Adipocyte (in vitro differentiated cells): ENCODE results near the gene WIPF3.

Experiments used
- DNase-seq: peaks from one replicate; pipeline ENCODE4 v3.0.0-alpha.2; 2015; ENCODE audit warnings: low read depth
- H3K27me3 ChIP-seq: replicated peaks from 2 replicates; pipeline ENCODE4 v1.7.0; 2013; ENCODE audit warnings: mild to moderate bottlenecking, low read length, moderate library complexity; ENCODE audit not compliant: control insufficient read depth, insufficient read depth
- H3K36me3 ChIP-seq: 2 replicates; pipeline ENCODE4 v1.7.0; 2013; ENCODE audit warnings: low read length, mild to moderate bottlenecking, moderate library complexity; ENCODE audit not compliant: control insufficient read depth, insufficient read depth, severe bottlenecking
- H3K4me1 ChIP-seq: 2 replicates; pipeline ENCODE4 v1.7.0; 2013; ENCODE audit warnings: mild to moderate bottlenecking, low read length, moderate library complexity; ENCODE audit not compliant: control insufficient read depth, insufficient read depth
- H3K4me3 ChIP-seq: 2 replicates; pipeline ENCODE4 v1.7.0; 2013; ENCODE audit warnings: mild to moderate bottlenecking, low read length, moderate library complexity
- H3K9ac ChIP-seq: 2 replicates; pipeline ENCODE4 v1.7.0; 2013; ENCODE audit warnings: mild to moderate bottlenecking, low read length, moderate library complexity
- H3K9me3 ChIP-seq: 2 replicates; pipeline ENCODE4 v1.7.0; 2013; ENCODE audit warnings: mild to moderate bottlenecking, low read length, moderate library complexity; ENCODE audit not compliant: control insufficient read depth

Gene WIPF3

GRCh38 chr7:29852457-29852856, 46.1 kb downstream of the WIPF3 start:
- DNase-seq, result no peak
- Histone ChIP-seq H3K9ac (no peak overlapping the region), H3K4me1 (no peaks in the 10 kb centered on the region), H3K36me3 (no peaks in the 10 kb centered on the region), H3K27me3 (no peaks in the 10 kb centered on the region), H3K9me3 (no peaks in the 10 kb centered on the region), H3K4me3 (no peak overlapping the region)

- H3K4me1 ChIP-seq, result no peaks in the 10 kb centered on the region
- no peaks in the 10 kb centered on the region for H3K27me3 ChIP-seq
- no peaks in the 10 kb centered on the region for H3K9me3 ChIP-seq
- no peak overlapping the region for H3K9ac ChIP-seq
- no peaks in the 10 kb centered on the region for H3K36me3 ChIP-seq
- no peak for DNase-seq
- no peak overlapping the region for H3K4me3 ChIP-seq
Measured at GRCh38 chr7:29853072-29853471, 46.8 kb downstream of the WIPF3 start.

- no peaks in the 10 kb centered on the region for H3K36me3 ChIP-seq
- H3K9me3 ChIP-seq, result no peaks in the 10 kb centered on the region
- no peak for DNase-seq
- H3K4me3 ChIP-seq, result no peak overlapping the region
- no peak overlapping the region for H3K9ac ChIP-seq
- no peaks in the 10 kb centered on the region for H3K4me1 ChIP-seq
- H3K27me3 ChIP-seq, result no peaks in the 10 kb centered on the region
Measured at GRCh38 chr7:29853789-29854188, 47.5 kb downstream of the WIPF3 start.

- no peak for DNase-seq
Measured at GRCh38 chr7:29854257-29854938, 48.1 kb downstream of the WIPF3 start.

GRCh38 chr7:29857654-29858053, 51.3 kb downstream of the WIPF3 start:
- no peaks in the 10 kb centered on the region for H3K36me3 ChIP-seq
- H3K27me3 ChIP-seq, result no peaks in the 10 kb centered on the region
- no peak for DNase-seq
- peaks cover 6% of the 10 kb centered on the region for H3K4me1 ChIP-seq
- no peaks in the 10 kb centered on the region for H3K9me3 ChIP-seq
- H3K9ac ChIP-seq, result no peak overlapping the region
- no peak overlapping the region for H3K4me3 ChIP-seq

More at GRCh38 chr7:29854257-29854938, 48.1 kb downstream of the WIPF3 start:
- no peak overlapping the region for H3K4me3 ChIP-seq
- no peaks in the 10 kb centered on the region for H3K27me3 ChIP-seq
- H3K4me1 ChIP-seq, result peaks cover under 1% of the 10 kb centered on the region
- no peak overlapping the region for H3K9ac ChIP-seq
- no peaks in the 10 kb centered on the region for H3K36me3 ChIP-seq
- no peaks in the 10 kb centered on the region for H3K9me3 ChIP-seq

- Histone ChIP-seq H3K27me3 (no peaks in the 10 kb centered on the region), H3K4me1 (peaks cover 6% of the 10 kb centered on the region), H3K9ac (no peak overlapping the region), H3K36me3 (no peaks in the 10 kb centered on the region), H3K4me3 (no peak overlapping the region), H3K9me3 (no peaks in the 10 kb centered on the region)
- no peak for DNase-seq
Measured at GRCh38 chr7:29858191-29858951, 52.1 kb downstream of the WIPF3 start.

- Histone ChIP-seq H3K27me3 (no peaks in the 10 kb centered on the region), H3K9me3 (no peaks in the 10 kb centered on the region), H3K36me3 (no peaks in the 10 kb centered on the region), H3K4me1 (peaks cover 6% of the 10 kb centered on the region), H3K4me3 (no peak overlapping the region), H3K9ac (no peak overlapping the region)
- no peak for DNase-seq
Measured at GRCh38 chr7:29859104-29859503, 52.8 kb downstream of the WIPF3 start.

GRCh38 chr7:29859524-29860185, 53.3 kb downstream of the WIPF3 start:
- DNase-seq, result no peak
- H3K4me3 ChIP-seq, result no peak overlapping the region

GRCh38 chr7:29860186-29860585, 53.9 kb downstream of the WIPF3 start:
- no peak overlapping the region for H3K4me3 ChIP-seq
- H3K4me1 ChIP-seq, result peaks cover 10% of the 10 kb centered on the region

More at GRCh38 chr7:29859524-29860185, 53.3 kb downstream of the WIPF3 start:
- Histone ChIP-seq H3K27me3 (no peaks in the 10 kb centered on the region), H3K36me3 (no peaks in the 10 kb centered on the region), H3K9ac (no peak overlapping the region), H3K4me1 (peaks cover 6% of the 10 kb centered on the region), H3K9me3 (no peaks in the 10 kb centered on the region)

GRCh38 chr7:29861884-29862283, 55.6 kb downstream of the WIPF3 start:
- Histone ChIP-seq H3K9ac (no peak overlapping the region), H3K4me1 (peaks cover 24% of the 10 kb centered on the region), H3K36me3 (no peaks in the 10 kb centered on the region), H3K4me3 (no peak overlapping the region), H3K9me3 (no peaks in the 10 kb centered on the region), H3K27me3 (no peaks in the 10 kb centered on the region)
- DNase-seq, result no peak

More at GRCh38 chr7:29860186-29860585, 53.9 kb downstream of the WIPF3 start:
- H3K36me3 ChIP-seq, result no peaks in the 10 kb centered on the region
- no peak for DNase-seq
- H3K9ac ChIP-seq, result no peak overlapping the region
- H3K9me3 ChIP-seq, result no peaks in the 10 kb centered on the region
- H3K27me3 ChIP-seq, result no peaks in the 10 kb centered on the region

GRCh38 chr7:29864656-29865055, 58.3 kb downstream of the WIPF3 start:
- Histone ChIP-seq H3K4me3 (no peak overlapping the region), H3K27me3 (no peaks in the 10 kb centered on the region), H3K9ac (no peak overlapping the region), H3K9me3 (no peaks in the 10 kb centered on the region), H3K36me3 (no peaks in the 10 kb centered on the region), H3K4me1 (peaks cover 22% of the 10 kb centered on the region)
- no peak for DNase-seq
